Brain pericyte (primary cell): Measurements from ENCODE around the gene MRAP.
"Not testable (repeated sequence)": the region's sequence is repeated elsewhere in the genome, so short reads cannot be mapped to it uniquely, and the experiment has no call there.

ENCODE experiments used
- DNase-seq: peaks from one replicate; pipeline ENCODE4 v3.0.0-alpha.2; 2012; ENCODE audit warnings: low read depth, low spot score

MRAP gene

GRCh38 chr21:32300117-32300681, 1.5 kb downstream of the MRAP start:
- DNase-seq: no peak

GRCh38 chr21:32301596-32301995, 2.9 kb downstream of the MRAP start:
- no peak for DNase-seq

GRCh38 chr21:32302560-32302959, 3.9 kb downstream of the MRAP start:
- DNase-seq: no peak

GRCh38 chr21:32303385-32303784, 4.7 kb downstream of the MRAP start:
- DNase-seq: no peak

GRCh38 chr21:32304998-32305397, 6.3 kb downstream of the MRAP start:
- DNase-seq: no peak

GRCh38 chr21:32306021-32306780, 7.5 kb downstream of the MRAP start:
- DNase-seq: peak; percentile 39

- no peak for DNase-seq
Measured at GRCh38 chr21:32307706-32308105, 9.1 kb downstream of the MRAP start.

- DNase-seq: no peak
Measured at GRCh38 chr21:32308696-32309095, 10.0 kb downstream of the MRAP start.

- DNase-seq: no peak
Measured at GRCh38 chr21:32309906-32310460, 11.3 kb downstream of the MRAP start.

- not testable (repeated sequence) for DNase-seq
Measured at GRCh38 chr21:32310976-32311375, 12.3 kb downstream of the MRAP start.

GRCh38 chr21:32311621-32312020, 13.0 kb downstream of the MRAP start:
- no peak for DNase-seq

GRCh38 chr21:32312326-32312725, 13.7 kb downstream of the MRAP start:
- no peak for DNase-seq

GRCh38 chr21:32312976-32313375, 14.3 kb downstream of the MRAP start:
- no peak for DNase-seq

- DNase-seq: no peak
Measured at GRCh38 chr21:32314806-32315205, 16.2 kb downstream of the MRAP start.

GRCh38 chr21:32315511-32316281, 17.0 kb downstream of the MRAP start:
- no peak for DNase-seq

- DNase-seq: no peak
Measured at GRCh38 chr21:32316361-32317215, 17.9 kb downstream of the MRAP start.

- DNase-seq: no peak
Measured at GRCh38 chr21:32317726-32318125, 19.1 kb downstream of the MRAP start.

GRCh38 chr21:32319012-32319411, 20.4 kb downstream of the MRAP start:
- no peak for DNase-seq

GRCh38 chr21:32320059-32320458, 21.4 kb downstream of the MRAP start:
- DNase-seq: no peak

GRCh38 chr21:32320726-32321125, 22.1 kb downstream of the MRAP start:
- DNase-seq: no peak

- no peak for DNase-seq
Measured at GRCh38 chr21:32321480-32321879, 22.8 kb downstream of the MRAP start.
